ENCODE measurements around the gene USH1G. TPM values are rescaled to one million over a fixed set of nuclear protein-coding genes. Genes with fewer than 3 reads are reported as not detected.

USH1G gene
- total and polyA plus RNA-seq, 2 of the 13 experiments (the other 11 are each of a cell fraction or from before 2014, with no cell fraction given), result 0.04 TPM; not detected in 1

DNA sequence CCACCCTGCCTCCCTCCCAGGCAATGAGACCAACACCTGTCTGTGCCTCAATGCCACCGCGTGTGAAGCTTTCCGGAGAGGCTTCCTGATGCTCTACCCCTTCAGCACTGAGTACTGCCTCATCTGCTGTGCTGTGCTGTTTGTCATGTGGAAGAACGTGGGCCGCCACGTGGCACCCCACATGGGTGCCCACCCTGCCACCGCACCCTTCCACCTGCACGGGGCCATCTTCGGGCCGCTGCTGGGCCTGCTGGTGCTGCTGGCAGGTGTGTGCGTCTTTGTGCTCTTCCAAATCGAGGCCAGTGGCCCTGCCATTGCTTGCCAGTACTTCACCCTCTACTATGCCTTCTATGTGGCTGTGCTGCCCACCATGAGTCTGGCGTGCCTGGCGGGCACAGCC lies 23.6 kb upstream of the USH1G start:
- WGBS (ENCODE audit: low lambda C conversion rate), result 39% methylated on average over 14 of the region's 14 CpGs
- POLR2A ChIA-PET, result no interaction called here
- TF ChIP-seq ZNF44 (CRISPR knock-in tag; IDR thresholded peaks at IDR 0.05) (no peak), MNT (IDR thresholded peaks at IDR 0.05) (peak; percentile 89), ZMYM4 (CRISPR knock-in tag; IDR thresholded peaks at IDR 0.05) (no peak), MAFK (conservative IDR thresholded peaks at IDR 0.05 in 1 of 2, IDR thresholded peaks at IDR 0.05 in 1 of 2; ENCODE audit: low read length in 2 of 2) (no peak), ZNF12 (CRISPR knock-in tag; IDR thresholded peaks at IDR 0.05) (no peak), ZNF256 (CRISPR knock-in tag; conservative IDR thresholded peaks at IDR 0.05) (no peak), HNRNPL (IDR thresholded peaks at IDR 0.05; ENCODE audit: low read depth, low read length) (0 out of 2 replicates have a peak, but pooled peaks have one; percentile 23), REST (IDR thresholded peaks at IDR 0.05; ENCODE audit: borderline replicate concordance in 1 of 2, low read depth in 1 of 2, low read length in 2 of 2) (no peak), ZNF335 (CRISPR knock-in tag; IDR thresholded peaks at IDR 0.05) (no peak), TOE1 (CRISPR knock-in tag; IDR thresholded peaks at IDR 0.05) (no peak), FOXA1 (IDR thresholded peaks at IDR 0.05) (no peak), FOXA1 (CRISPR knock-in tag; IDR thresholded peaks at IDR 0.05) (no peak), ZNF773 (CRISPR knock-in tag; IDR thresholded peaks at IDR 0.05; ENCODE audit: borderline replicate concordance) (no peak)
- TF ChIP-seq, protein P1, sequence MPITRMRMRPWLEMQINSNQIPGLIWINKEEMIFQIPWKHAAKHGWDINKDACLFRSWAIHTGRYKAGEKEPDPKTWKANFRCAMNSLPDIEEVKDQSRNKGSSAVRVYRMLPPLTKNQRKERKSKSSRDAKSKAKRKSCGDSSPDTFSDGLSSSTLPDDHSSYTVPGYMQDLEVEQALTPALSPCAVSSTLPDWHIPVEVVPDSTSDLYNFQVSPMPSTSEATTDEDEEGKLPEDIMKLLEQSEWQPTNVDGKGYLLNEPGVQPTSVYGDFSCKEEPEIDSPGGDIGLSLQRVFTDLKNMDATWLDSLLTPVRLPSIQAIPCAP (CRISPR knock-in tag; IDR thresholded peaks at IDR 0.05; ENCODE audit: low read depth), result no peak
- TF ChIP-seq, protein P2, sequence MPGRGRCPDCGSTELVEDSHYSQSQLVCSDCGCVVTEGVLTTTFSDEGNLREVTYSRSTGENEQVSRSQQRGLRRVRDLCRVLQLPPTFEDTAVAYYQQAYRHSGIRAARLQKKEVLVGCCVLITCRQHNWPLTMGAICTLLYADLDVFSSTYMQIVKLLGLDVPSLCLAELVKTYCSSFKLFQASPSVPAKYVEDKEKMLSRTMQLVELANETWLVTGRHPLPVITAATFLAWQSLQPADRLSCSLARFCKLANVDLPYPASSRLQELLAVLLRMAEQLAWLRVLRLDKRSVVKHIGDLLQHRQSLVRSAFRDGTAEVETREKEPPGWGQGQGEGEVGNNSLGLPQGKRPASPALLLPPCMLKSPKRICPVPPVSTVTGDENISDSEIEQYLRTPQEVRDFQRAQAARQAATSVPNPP (CRISPR knock-in tag; IDR thresholded peaks at IDR 0.05), result no peak
- TF ChIP-seq, protein P3, sequence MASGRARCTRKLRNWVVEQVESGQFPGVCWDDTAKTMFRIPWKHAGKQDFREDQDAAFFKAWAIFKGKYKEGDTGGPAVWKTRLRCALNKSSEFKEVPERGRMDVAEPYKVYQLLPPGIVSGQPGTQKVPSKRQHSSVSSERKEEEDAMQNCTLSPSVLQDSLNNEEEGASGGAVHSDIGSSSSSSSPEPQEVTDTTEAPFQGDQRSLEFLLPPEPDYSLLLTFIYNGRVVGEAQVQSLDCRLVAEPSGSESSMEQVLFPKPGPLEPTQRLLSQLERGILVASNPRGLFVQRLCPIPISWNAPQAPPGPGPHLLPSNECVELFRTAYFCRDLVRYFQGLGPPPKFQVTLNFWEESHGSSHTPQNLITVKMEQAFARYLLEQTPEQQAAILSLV (CRISPR knock-in tag; IDR thresholded peaks at IDR 0.05; ENCODE audit: borderline replicate concordance), result no peak

More for the DNA sequence above, 23.6 kb upstream of the USH1G start:
- H3K4me1 ChIP-seq (ENCODE audit: insufficient read depth, low read length), result no peaks in the 10 kb centered on the region
- H3K27me3 ChIP-seq (ENCODE audit: control insufficient read depth in 1 of 2, insufficient read depth in 2 of 2, low read length in 2 of 2), result peaks cover 22 to 75% of the 10 kb centered on the region in 2 experiments
- H2AFZ ChIP-seq (ENCODE audit: low read length), result no peak overlapping the region
- H3K27ac ChIP-seq (ENCODE audit: extremely low read length, insufficient read depth, low read length), result no peak overlapping the region
- in situ Hi-C loops (cut with HindIII; ENCODE audit: extremely low pct_ligation_motif_present, low pct_unique_long_range_greater_than_20kb), result no loop called here
- no peaks in the 10 kb centered on the region for H3K9me3 ChIP-seq (ENCODE audit: low read length)
- H4K20me1 ChIP-seq (ENCODE audit: insufficient read depth, low read length), result no peaks in the 10 kb centered on the region
- H3K4me3 ChIP-seq (replicated peaks in 1 of 3; ENCODE audit: insufficient read depth in 1 of 3, low read depth in 2 of 3, low read length in 3 of 3), result no peak overlapping the region
- H3K9ac ChIP-seq (ENCODE audit: insufficient read depth, low read depth, low read length), result no peak overlapping the region
- DNase-seq (ENCODE audit: low spot score), result no peak
- CTCF ChIA-PET (ENCODE audit: low intra/inter-chr PET ratio, low total read pairs), result no interaction called here
- no peak for FAIRE-seq
- no peaks in the 10 kb centered on the region for H3K79me2 ChIP-seq (ENCODE audit: insufficient read depth, low read length)
- no peaks in the 10 kb centered on the region for H3K36me3 ChIP-seq (replicated peaks in 1 of 2; ENCODE audit: control insufficient read depth in 1 of 2, insufficient read depth in 2 of 2, low read length in 2 of 2)
- intact Hi-C loops (cut with micrococcal nuclease; ENCODE audit: unreplicated experiment), result no loop called here
- H3K4me2 ChIP-seq (ENCODE audit: low read depth, low read length), result no peak overlapping the region
- no TSS peak for BruUV-seq (replicated peaks)
- ATAC-seq, result no peak

All from HepG2 (cell line).